Fibroblast of lung (primary cell): ENCODE data around the gene SULT4A1.

Experiments used
- EZH2 ChIP-seq: IDR thresholded peaks from 2 replicates; pipeline ENCODE4 v1.5.1; 2012; ENCODE audit warnings: low read length, control low read depth, mild to moderate bottlenecking; ENCODE audit errors: missing control alignments
- TF ChIP-seq, protein P1 (sequence below), 2 donors: IDR thresholded peaks in 1 of 2; conservative IDR thresholded peaks in 1 of 2; 1 replicate in 1 of 2; 2 replicates in 1 of 2; pipeline ENCODE4 v1.5.1; 2011 to 2012; ENCODE audit warnings: low read length in 2 of 2, control low read depth in 1 of 2, inconsistent platforms in 1 of 2, low read depth in 1 of 2, mild to moderate bottlenecking in 1 of 2

GRCh38 chr22:43852573-43853327, 9.6 kb downstream of the SULT4A1 start:
- TF ChIP-seq, protein P1, sequence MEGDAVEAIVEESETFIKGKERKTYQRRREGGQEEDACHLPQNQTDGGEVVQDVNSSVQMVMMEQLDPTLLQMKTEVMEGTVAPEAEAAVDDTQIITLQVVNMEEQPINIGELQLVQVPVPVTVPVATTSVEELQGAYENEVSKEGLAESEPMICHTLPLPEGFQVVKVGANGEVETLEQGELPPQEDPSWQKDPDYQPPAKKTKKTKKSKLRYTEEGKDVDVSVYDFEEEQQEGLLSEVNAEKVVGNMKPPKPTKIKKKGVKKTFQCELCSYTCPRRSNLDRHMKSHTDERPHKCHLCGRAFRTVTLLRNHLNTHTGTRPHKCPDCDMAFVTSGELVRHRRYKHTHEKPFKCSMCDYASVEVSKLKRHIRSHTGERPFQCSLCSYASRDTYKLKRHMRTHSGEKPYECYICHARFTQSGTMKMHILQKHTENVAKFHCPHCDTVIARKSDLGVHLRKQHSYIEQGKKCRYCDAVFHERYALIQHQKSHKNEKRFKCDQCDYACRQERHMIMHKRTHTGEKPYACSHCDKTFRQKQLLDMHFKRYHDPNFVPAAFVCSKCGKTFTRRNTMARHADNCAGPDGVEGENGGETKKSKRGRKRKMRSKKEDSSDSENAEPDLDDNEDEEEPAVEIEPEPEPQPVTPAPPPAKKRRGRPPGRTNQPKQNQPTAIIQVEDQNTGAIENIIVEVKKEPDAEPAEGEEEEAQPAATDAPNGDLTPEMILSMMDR (conservative IDR thresholded peaks at IDR 0.05 in 1 of 2, IDR thresholded peaks at IDR 0.05 in 1 of 2; ENCODE audit: low read depth in 1 of 2, low read length in 2 of 2), result no peak
- TF ChIP-seq EZH2, result no peak
